Thyroid gland (tissue), 4 donors: ENCODE measurements around the gene RTF1. TPM values are rescaled to one million over a fixed set of nuclear protein-coding genes. Genes with fewer than 3 reads are reported as not detected.
"Not testable (repeated sequence)": the region's sequence is repeated elsewhere in the genome, so short reads cannot be mapped to it uniquely, and the experiment has no call there.

Source experiments
- DNase-seq, 2 donors: peaks; one replicate each; pipeline ENCODE4 v3.0.0-alpha.2; 2019
- H3K27ac ChIP-seq, 3 donors: fragments of 200-600 bp; sonication (generic); 1 replicate in 2 of 3; 2 replicates in 1 of 3; pipeline ENCODE4 v1.5.1; 2016 to 2019; ENCODE audit warnings: mild to moderate bottlenecking in 1 of 3, moderate library complexity in 1 of 3
- H3K27me3 ChIP-seq: fragments of 200-600 bp; sonication (generic); one replicate; pipeline ENCODE4 v1.5.1; 2019
- H3K36me3 ChIP-seq, 2 donors: fragments of 200-600 bp; sonication (generic); one replicate each; pipeline ENCODE4 v1.5.1; 2016 to 2019
- H3K4me1 ChIP-seq, 2 donors: fragments of 200-600 bp; sonication (generic); one replicate each; pipeline ENCODE4 v1.5.1; 2017 to 2019
- H3K4me3 ChIP-seq, 3 donors: fragments of 200-600 bp; sonication (generic); replicated peaks in 1 of 3; 1 replicate in 2 of 3; 2 replicates in 1 of 3; pipeline ENCODE4 v1.5.1; 2016; ENCODE audit warnings: mild to moderate bottlenecking in 1 of 3
- H3K9me3 ChIP-seq: fragments of 200-600 bp; sonication (generic); one replicate; pipeline ENCODE4 v1.5.1; 2017
- POLR2A ChIP-seq, 2 donors: fragments of 450-650 bp; IDR thresholded peaks; one replicate each; pipeline ENCODE4 v1.6.1; 2017; ENCODE audit warnings: antibody characterized with exemption in 2 of 2, mild to moderate bottlenecking in 2 of 2, moderate library complexity in 1 of 2
- whole genome bisulfite sequencing, 2 donors: methylation state at CpG; one replicate each; pipeline ENCODE4 v1.1.5; 2017; 5-methylcytosine and 5-hydroxymethylcytosine counted together
- intact Hi-C: fragments of 100-400 bp; cut with DNase I; formaldehyde crosslinking; loops from one replicate; pipeline ENCODE4 v1.15.1; 2023
- total RNA-seq, 4 donors: library from RNA; depleted of rRNA; stranded (reverse); fragments of >200 nt; gene quantifications; one replicate each; pipeline ENCODE4 v1.2.3, GENCODE V29; 2016
- TF ChIP-seq, protein P1 (sequence below), 6 experiments: fragments of 200-600 bp in 3 of 6; fragments of 450-650 bp in 3 of 6; sonication (generic) in 3 of 6; IDR thresholded peaks; one replicate each; pipeline ENCODE4 v1.5.1; 2016 to 2019; ENCODE audit warnings: antibody characterized with exemption in 6 of 6, mild to moderate bottlenecking in 2 of 6, inconsistent platforms in 1 of 6, moderate library complexity in 1 of 6

RTF1 gene
- total RNA-seq, 4 donors from 2014 or later = 26.6 to 37.4 (median 35.4) TPM

DNA sequence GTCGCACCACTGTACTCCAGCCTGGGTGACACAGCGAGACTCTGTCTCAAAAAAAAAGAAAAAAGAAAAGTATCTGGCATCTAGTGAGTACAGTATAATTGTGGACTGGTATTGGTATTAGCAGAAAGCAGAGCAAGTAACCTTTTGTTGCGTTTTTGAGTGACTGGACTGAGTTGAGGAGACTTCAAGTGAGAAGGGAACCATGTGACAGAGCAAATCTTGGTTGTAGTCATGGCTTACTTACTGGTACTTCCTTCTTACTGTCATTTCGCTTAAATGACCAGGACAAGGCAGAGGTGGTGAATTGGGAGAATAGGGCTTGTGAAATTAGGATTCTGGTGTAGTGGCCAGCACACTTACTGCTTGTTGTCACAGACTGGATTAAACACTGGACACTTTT, 20.6 kb downstream of the RTF1 start:
- Histone ChIP-seq H3K36me3 (peaks cover 16 to 30% of the 10 kb centered on the region in 2 donors), H3K4me1 (no peaks in the 10 kb centered on the region), H3K27me3 (no peaks in the 10 kb centered on the region), H3K27ac (no peak overlapping the region), H3K9me3 (no peaks in the 10 kb centered on the region), H3K4me3 (no peak overlapping the region)
- DNase-seq = no peak
- 96 to 97% methylated on average over 4 of the region's 4 CpGs for WGBS, 2 donors
- intact Hi-C loops = no loop called here
- no peak for TF ChIP-seq POLR2A (IDR thresholded peaks at IDR 0.05)
- TF ChIP-seq, protein P1, sequence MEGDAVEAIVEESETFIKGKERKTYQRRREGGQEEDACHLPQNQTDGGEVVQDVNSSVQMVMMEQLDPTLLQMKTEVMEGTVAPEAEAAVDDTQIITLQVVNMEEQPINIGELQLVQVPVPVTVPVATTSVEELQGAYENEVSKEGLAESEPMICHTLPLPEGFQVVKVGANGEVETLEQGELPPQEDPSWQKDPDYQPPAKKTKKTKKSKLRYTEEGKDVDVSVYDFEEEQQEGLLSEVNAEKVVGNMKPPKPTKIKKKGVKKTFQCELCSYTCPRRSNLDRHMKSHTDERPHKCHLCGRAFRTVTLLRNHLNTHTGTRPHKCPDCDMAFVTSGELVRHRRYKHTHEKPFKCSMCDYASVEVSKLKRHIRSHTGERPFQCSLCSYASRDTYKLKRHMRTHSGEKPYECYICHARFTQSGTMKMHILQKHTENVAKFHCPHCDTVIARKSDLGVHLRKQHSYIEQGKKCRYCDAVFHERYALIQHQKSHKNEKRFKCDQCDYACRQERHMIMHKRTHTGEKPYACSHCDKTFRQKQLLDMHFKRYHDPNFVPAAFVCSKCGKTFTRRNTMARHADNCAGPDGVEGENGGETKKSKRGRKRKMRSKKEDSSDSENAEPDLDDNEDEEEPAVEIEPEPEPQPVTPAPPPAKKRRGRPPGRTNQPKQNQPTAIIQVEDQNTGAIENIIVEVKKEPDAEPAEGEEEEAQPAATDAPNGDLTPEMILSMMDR (IDR thresholded peaks at IDR 0.05) = no peak

DNA sequence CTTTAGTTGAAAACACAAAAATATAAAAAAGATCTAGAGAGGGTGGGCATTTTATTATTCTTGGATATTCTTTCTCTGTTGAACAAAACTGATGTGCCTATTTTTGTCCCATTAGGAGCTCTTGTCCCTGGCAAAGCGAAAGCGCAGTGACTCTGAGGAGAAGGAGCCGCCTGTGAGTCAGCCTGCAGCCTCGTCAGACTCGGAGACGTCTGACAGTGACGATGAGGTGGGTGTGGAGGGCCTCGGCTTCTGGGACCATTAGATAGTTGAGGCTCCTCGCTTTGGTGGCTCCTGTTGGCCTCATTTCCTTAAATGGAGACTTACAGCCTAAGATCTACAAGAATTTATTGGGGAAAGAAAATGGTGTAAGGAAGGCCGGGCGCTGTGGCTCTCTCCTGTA, 21.3 kb downstream of the RTF1 start:
- no peaks in the 10 kb centered on the region for H3K27me3 ChIP-seq
- WGBS, 2 donors = 94% methylated on average over 11 of the region's 11 CpGs
- intact Hi-C loops = no loop called here
- H3K4me3 ChIP-seq = no peak overlapping the region
- no peak for DNase-seq
- no peaks in the 10 kb centered on the region for H3K9me3 ChIP-seq
- no peaks in the 10 kb centered on the region for H3K4me1 ChIP-seq
- H3K36me3 ChIP-seq = peaks cover 16 to 31% of the 10 kb centered on the region in 2 donors
- no peak overlapping the region for H3K27ac ChIP-seq
- no peak for TF ChIP-seq POLR2A (IDR thresholded peaks at IDR 0.05)
- TF ChIP-seq, protein P1 (IDR thresholded peaks at IDR 0.05) = no peak

DNA sequence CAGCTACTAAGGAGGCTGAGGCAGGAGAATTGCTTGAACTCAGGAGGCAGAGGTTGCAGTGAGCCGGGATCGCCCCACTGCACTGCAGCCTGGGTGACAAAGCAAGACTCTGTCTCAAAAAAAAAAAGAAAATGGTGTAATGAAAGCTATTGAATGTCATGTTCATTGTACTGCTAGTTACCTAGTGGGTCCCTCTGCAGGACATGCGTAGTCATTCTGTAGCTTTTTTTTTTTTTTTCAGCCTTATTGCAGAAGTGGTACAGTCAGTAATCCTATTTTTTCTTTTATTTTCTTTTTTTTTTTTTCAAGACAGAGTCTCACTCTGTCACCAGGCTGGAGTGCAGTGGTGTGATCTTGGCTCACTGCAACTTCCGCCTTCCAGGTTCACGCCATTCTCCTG, 21.9 kb downstream of the RTF1 start:
- WGBS, 2 donors = 96 to 99% methylated on average over 5 of the region's 5 CpGs
- H3K27me3 ChIP-seq, H3K4me3 ChIP-seq, H3K27ac ChIP-seq, DNase-seq, intact Hi-C loops, H3K4me1 ChIP-seq, H3K9me3 ChIP-seq: not testable (repeated sequence)
- peaks cover 16 to 31% of the 10 kb centered on the region in 2 donors for H3K36me3 ChIP-seq

DNA sequence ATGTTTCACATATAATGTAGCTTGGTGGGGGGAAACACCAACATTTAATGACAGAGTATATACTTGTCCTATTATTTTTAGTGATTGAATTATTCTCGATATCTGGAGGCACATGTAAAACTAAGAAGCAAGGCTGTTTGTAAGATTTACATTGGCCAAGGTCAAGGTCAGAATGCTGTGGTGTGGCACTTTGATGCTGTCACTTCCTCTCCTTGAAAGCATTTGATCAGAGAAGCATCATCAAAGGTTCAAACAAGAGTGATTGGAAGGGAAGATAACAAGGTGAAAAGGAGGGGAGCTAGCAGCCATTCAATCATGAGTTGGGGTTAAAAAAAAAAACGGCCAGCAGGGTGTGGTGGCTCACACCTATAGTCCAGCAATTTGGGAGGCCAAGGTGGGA, 26.4 kb downstream of the RTF1 start:
- no peak overlapping the region for H3K4me3 ChIP-seq
- no peaks in the 10 kb centered on the region for H3K27me3 ChIP-seq
- intact Hi-C loops = no loop called here
- TF ChIP-seq, protein P1 (IDR thresholded peaks at IDR 0.05) = no peak
- no peak for TF ChIP-seq POLR2A (IDR thresholded peaks at IDR 0.05)
- peaks cover 16 to 30% of the 10 kb centered on the region in 2 donors for H3K36me3 ChIP-seq
- H3K27ac ChIP-seq = no peak overlapping the region
- no peaks in the 10 kb centered on the region for H3K4me1 ChIP-seq
- DNase-seq = no peak
- WGBS, 2 donors = 89 to 90% methylated on average over 2 of the region's 2 CpGs
- H3K9me3 ChIP-seq = no peaks in the 10 kb centered on the region

DNA sequence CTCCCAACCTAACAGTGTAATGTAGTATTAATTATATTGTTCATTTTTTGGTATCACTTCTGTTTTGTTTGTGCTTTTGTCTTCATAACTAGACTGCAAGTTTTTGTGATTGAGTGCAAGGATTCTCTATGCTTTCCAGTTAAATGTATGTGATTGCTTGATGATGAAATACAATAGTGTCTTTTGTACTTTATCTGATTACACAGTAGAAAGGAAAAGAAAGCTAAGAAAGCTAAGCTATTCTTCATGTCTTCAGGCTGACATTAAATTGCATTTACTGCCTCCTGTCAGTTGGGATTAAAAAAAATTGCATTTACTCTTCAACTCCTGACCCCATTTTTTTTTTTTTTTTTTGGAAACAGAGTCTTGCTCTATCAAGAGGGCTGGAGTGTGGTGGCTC, 28.5 kb downstream of the RTF1 start:
- Histone ChIP-seq H3K36me3 (peaks cover 2 to 13% of the 10 kb centered on the region in 2 donors), H3K4me3 (no peak overlapping the region), H3K4me1 (no peaks in the 10 kb centered on the region), H3K9me3 (no peaks in the 10 kb centered on the region), H3K27ac (no peak overlapping the region), H3K27me3 (no peaks in the 10 kb centered on the region)
- DNase-seq = no peak
- TF ChIP-seq, protein P1 (IDR thresholded peaks at IDR 0.05) = no peak
- TF ChIP-seq POLR2A (IDR thresholded peaks at IDR 0.05) = no peak
- intact Hi-C loops = no loop called here
